HEK293 (cell line): Measurements from ENCODE around the gene PDE11A.

Source experiments
- ZNF24 ChIP-seq: fragments of 450-650 bp; formaldehyde crosslinking; IDR thresholded peaks from 2 replicates; pipeline ENCODE4 v1.5.1; 2016; ENCODE audit warnings: missing biosample characterization, missing genetic modification characterization
- TF ChIP-seq, protein P1 (sequence below): fragments of 450-650 bp; formaldehyde crosslinking; IDR thresholded peaks from 2 replicates; pipeline ENCODE4 v1.5.1; 2016; ENCODE audit warnings: missing biosample characterization, missing genetic modification characterization
- TF ChIP-seq, protein P2 (sequence below): fragments of 450-650 bp; formaldehyde crosslinking; IDR thresholded peaks from 2 replicates; pipeline ENCODE4 v1.5.1; 2016; ENCODE audit warnings: missing biosample characterization, missing genetic modification characterization

DNA sequence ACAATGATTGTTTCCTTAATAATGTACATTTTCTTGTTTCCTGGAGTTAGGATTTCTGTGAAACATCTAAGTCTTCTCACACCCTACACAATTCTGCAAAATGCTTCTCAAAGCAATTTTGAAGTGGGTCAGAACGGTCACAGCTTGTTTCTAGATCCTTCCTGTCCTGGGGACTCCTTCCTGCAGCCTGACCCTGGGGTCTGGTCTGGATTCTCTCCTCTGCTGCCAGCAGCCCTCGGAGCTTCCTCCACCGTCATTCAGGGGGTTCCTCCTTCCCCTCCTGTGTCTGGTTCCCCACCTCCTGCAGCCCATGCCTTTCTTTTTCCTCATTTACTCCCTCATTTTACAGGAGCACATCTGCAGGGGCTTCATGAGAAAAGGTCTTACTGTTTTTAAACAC is 357.9 kb downstream of the PDE11A start:
- TF ChIP-seq ZNF24 (tag by site-specific recombination), result no peak
- TF ChIP-seq, protein P1, sequence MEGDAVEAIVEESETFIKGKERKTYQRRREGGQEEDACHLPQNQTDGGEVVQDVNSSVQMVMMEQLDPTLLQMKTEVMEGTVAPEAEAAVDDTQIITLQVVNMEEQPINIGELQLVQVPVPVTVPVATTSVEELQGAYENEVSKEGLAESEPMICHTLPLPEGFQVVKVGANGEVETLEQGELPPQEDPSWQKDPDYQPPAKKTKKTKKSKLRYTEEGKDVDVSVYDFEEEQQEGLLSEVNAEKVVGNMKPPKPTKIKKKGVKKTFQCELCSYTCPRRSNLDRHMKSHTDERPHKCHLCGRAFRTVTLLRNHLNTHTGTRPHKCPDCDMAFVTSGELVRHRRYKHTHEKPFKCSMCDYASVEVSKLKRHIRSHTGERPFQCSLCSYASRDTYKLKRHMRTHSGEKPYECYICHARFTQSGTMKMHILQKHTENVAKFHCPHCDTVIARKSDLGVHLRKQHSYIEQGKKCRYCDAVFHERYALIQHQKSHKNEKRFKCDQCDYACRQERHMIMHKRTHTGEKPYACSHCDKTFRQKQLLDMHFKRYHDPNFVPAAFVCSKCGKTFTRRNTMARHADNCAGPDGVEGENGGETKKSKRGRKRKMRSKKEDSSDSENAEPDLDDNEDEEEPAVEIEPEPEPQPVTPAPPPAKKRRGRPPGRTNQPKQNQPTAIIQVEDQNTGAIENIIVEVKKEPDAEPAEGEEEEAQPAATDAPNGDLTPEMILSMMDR (tag by site-specific recombination), result no peak
- TF ChIP-seq, protein P2, sequence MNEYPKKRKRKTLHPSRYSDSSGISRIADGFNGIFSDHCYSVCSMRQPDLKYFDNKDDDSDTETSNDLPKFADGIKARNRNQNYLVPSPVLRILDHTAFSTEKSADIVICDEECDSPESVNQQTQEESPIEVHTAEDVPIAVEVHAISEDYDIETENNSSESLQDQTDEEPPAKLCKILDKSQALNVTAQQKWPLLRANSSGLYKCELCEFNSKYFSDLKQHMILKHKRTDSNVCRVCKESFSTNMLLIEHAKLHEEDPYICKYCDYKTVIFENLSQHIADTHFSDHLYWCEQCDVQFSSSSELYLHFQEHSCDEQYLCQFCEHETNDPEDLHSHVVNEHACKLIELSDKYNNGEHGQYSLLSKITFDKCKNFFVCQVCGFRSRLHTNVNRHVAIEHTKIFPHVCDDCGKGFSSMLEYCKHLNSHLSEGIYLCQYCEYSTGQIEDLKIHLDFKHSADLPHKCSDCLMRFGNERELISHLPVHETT (tag by site-specific recombination), result no peak
